Left ventricle myocardium inferior (tissue), 1 donor: ENCODE measurements around the gene UBR4. TPM values are rescaled to one million over a fixed set of nuclear protein-coding genes. Genes with fewer than 3 reads are reported as not detected.
A peak's percentile ranks its signal among the peaks of the same experiment; 100 is the strongest.

ENCODE experiments used
- DNase-seq: peaks from one replicate; pipeline ENCODE4 v3.0.0-alpha.2; 2020
- H3K27ac ChIP-seq: fragments of 200-600 bp; replicated peaks from 2 replicates; pipeline ENCODE4 v1.8.0; 2021
- H3K27me3 ChIP-seq: fragments of 200-600 bp; 2 replicates; pipeline ENCODE4 v1.8.0; 2021; ENCODE audit warnings: low read depth
- H3K36me3 ChIP-seq: fragments of 200-600 bp; 2 replicates; pipeline ENCODE4 v1.8.0; 2021
- H3K4me1 ChIP-seq: fragments of 200-600 bp; 2 replicates; pipeline ENCODE4 v1.8.0; 2021
- H3K4me3 ChIP-seq: fragments of 200-600 bp; 2 replicates; pipeline ENCODE4 v1.8.0; 2021; ENCODE audit warnings: mild to moderate bottlenecking, moderate library complexity
- H3K9me3 ChIP-seq: fragments of 200-600 bp; replicated peaks from 2 replicates; pipeline ENCODE4 v1.8.0; 2021
- intact Hi-C: fragments of 100-400 bp; cut with micrococcal nuclease; formaldehyde crosslinking; loops from one replicate; pipeline ENCODE4 v1.11.0; 2022
- total RNA-seq: library from RNA; stranded (reverse); fragmentation: NEBNext Ultra II Directional; extraction: Animal tissue kit (Norgen Biotek cat#: 25700); gene quantifications from one replicate; pipeline ENCODE4 v1.2.1, GENCODE V29; 2021
- TF ChIP-seq, protein P1 (sequence below): fragments of 200-600 bp; IDR thresholded peaks from 2 replicates; pipeline ENCODE4 v1.8.0; 2021; ENCODE audit warnings: antibody characterized with exemption, mild to moderate bottlenecking, borderline replicate concordance
- donor health status: DM: no; HTN: yes; CAD: no; lungs with severe emphysema.

Gene UBR4
- total RNA-seq, 1 donor from 2014 or later = 54.3 TPM

DNA sequence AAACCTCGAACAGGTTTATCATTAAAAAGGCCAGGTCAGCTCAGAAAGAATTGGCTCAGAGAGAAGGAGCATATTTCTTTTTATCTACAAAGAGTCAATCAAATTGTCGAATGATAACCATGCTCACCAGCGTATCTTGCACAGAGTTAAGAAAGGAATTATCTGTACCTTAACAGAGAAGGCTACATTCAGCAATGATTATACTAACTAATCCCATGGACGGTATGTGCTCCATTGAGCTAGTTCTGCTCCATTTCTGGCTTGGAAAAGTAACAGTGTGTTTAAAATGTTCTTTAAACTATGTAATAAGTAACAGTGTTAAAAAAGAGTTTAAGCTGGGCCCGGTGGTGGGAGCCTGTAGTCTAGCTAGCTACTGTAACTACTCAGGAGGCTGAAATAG lies 4.2 kb downstream of the UBR4 start:
- Histone ChIP-seq H3K4me1 (peaks cover 100% of the 10 kb centered on the region), H3K9me3 (no peaks in the 10 kb centered on the region), H3K4me3 (no peak overlapping the region), H3K27ac (peak overlapping the region; percentile 93), H3K27me3 (no peaks in the 10 kb centered on the region), H3K36me3 (peaks cover 7% of the 10 kb centered on the region)
- DNase-seq = no peak
- intact Hi-C loops = no loop called here
- TF ChIP-seq, protein P1, sequence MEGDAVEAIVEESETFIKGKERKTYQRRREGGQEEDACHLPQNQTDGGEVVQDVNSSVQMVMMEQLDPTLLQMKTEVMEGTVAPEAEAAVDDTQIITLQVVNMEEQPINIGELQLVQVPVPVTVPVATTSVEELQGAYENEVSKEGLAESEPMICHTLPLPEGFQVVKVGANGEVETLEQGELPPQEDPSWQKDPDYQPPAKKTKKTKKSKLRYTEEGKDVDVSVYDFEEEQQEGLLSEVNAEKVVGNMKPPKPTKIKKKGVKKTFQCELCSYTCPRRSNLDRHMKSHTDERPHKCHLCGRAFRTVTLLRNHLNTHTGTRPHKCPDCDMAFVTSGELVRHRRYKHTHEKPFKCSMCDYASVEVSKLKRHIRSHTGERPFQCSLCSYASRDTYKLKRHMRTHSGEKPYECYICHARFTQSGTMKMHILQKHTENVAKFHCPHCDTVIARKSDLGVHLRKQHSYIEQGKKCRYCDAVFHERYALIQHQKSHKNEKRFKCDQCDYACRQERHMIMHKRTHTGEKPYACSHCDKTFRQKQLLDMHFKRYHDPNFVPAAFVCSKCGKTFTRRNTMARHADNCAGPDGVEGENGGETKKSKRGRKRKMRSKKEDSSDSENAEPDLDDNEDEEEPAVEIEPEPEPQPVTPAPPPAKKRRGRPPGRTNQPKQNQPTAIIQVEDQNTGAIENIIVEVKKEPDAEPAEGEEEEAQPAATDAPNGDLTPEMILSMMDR = no peak

DNA sequence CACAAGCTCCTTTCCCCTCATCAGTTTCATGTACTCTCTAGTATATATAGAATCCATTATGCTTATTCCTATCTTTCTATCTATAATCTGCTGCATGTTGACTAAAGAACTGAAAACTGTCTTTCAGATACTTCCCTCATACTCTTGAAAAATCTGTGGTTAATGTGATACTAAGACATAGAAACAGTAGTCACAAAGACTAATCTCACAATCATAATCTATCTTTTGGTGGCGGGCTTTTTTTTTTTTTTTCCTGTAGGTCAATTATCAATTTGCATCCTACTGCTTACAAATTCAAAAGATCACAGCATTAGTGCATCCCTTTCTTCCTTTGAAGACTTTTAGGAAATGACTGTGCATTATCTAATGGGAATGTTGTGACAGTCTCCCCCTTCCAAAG lies 4.7 kb downstream of the UBR4 start:
- H3K36me3 ChIP-seq = peaks cover 9% of the 10 kb centered on the region
- no peaks in the 10 kb centered on the region for H3K9me3 ChIP-seq
- no peak for DNase-seq
- no peak overlapping the region for H3K4me3 ChIP-seq
- TF ChIP-seq, protein P1 = no peak
- no peaks in the 10 kb centered on the region for H3K27me3 ChIP-seq
- peak overlapping the region; percentile 93 for H3K27ac ChIP-seq
- H3K4me1 ChIP-seq = peaks cover 98% of the 10 kb centered on the region
- intact Hi-C loops = no loop called here

DNA sequence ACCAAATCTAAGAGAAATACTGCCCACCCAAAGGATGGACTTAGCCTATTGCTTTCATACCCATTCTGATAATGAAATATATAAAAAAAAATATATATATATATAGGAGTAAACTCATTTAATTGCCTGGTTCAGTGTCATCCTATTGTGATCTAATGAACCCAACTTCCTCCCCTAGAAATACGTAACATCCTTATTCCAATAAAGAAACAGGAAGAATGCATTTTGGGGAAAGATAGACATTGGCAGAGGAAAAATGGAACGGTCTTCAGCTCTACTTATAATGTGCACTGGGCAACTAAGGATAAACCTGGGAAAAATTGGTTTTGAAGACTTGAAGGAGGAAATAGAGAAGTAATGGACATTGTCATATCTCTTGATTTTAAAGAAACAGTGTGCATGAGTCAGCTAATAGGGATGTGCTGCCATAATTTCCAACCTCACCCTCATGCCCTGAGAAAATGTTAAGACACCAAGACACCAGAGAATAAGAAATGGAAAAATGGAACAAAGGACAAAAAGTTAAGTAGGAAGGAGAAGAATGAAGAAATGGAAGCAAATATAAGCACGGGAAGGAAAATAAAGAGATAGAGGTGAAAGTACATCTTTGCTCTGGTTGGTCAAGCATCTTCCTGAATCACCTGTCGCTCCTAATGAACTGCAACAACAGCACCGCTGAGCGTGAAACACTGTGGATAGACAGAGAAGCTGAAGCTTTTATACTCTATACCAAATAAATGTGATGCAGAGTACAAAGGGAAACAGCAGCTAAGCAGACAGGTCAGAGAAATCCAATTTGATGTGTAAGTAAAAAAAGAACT lies 5.4 kb downstream of the UBR4 start:
- H3K4me3 ChIP-seq = no peak overlapping the region
- no peaks in the 10 kb centered on the region for H3K9me3 ChIP-seq
- intact Hi-C loops = no loop called here
- H3K27me3 ChIP-seq = no peaks in the 10 kb centered on the region
- DNase-seq = no peak
- no peak overlapping the region for H3K27ac ChIP-seq
- TF ChIP-seq, protein P1 = no peak
- H3K36me3 ChIP-seq = peaks cover 16% of the 10 kb centered on the region
- H3K4me1 ChIP-seq = peaks cover 94% of the 10 kb centered on the region

DNA sequence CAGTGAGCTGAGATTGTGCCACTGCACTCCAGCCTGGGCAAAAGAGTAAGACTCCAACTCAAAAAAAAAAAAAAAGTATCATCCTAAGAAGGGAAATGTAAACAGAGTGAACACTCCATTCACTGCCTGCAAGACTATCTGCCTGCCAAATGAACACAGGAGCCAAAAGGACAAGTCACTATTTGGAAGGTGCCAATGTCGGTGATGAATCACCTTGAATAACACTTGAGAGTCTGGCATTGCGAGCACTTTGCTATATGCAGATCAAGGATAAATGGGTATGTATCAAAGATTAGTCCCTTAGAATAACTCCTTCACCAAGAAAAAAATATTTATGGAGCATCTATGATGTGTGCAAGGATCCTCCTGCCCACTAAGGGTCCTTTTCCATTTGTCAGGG lies 6.6 kb downstream of the UBR4 start:
- Histone ChIP-seq H3K4me3 (no peak overlapping the region), H3K27ac (peak overlapping the region; percentile 36), H3K27me3 (no peaks in the 10 kb centered on the region), H3K36me3 (peaks cover 28% of the 10 kb centered on the region), H3K9me3 (no peaks in the 10 kb centered on the region), H3K4me1 (peaks cover 93% of the 10 kb centered on the region)
- DNase-seq = no peak
- TF ChIP-seq, protein P1 = no peak
- intact Hi-C loops = no loop called here

DNA sequence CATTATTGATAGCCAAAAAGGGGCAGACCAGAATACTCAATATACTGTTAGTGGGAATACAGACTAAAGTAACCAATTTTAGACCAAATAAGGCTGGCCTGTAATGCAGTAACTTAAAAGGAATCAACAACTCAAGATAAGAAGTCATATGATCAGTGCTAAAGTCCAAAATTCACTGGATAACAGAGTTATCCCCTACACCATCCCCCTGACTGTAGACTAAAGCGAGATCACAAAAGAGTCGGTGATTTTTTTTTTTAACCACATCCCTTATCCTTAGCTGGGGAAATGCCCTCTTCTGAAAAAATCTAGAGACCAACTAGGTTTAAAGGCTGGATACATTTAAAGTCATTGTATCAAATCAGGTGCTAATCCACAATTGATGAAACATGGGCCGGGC lies 7.7 kb downstream of the UBR4 start:
- Histone ChIP-seq H3K27me3 (no peaks in the 10 kb centered on the region), H3K4me3 (no peak overlapping the region), H3K4me1 (peaks cover 93% of the 10 kb centered on the region), H3K27ac (no peak overlapping the region), H3K9me3 (no peaks in the 10 kb centered on the region), H3K36me3 (peaks cover 39% of the 10 kb centered on the region)
- no peak for DNase-seq
- intact Hi-C loops = no loop called here
- TF ChIP-seq, protein P1 = no peak
